Measurements from ENCODE around the gene DLX2.

GRCh38 chr2:172072706-172073105 is 30.0 kb downstream of the DLX2 start:
- TF ChIP-seq CTCF (IDR thresholded peaks at IDR 0.05) (no peak), POLR2A (IDR thresholded peaks at IDR 0.05) (no peak)

Data from Peyer's patch (tissue), 4 donors.